Ureter (tissue), 1 donor: ENCODE measurements around the gene CFAP100. TPM values are rescaled to one million over a fixed set of nuclear protein-coding genes. Genes with fewer than 3 reads are reported as not detected.

ENCODE experiments used
- DNase-seq: peaks from one replicate; pipeline ENCODE4 v3.0.0-alpha.2; 2020; ENCODE audit warnings: low spot score
- total RNA-seq: library from RNA; stranded (reverse); gene quantifications from one replicate; pipeline ENCODE4 v1.2.4, GENCODE V29; 2023
- donor health status: DM: yes; HTN: yes; CAD: no.

CFAP100 gene
- total RNA-seq, 1 donor from 2014 or later: not detected

DNA sequence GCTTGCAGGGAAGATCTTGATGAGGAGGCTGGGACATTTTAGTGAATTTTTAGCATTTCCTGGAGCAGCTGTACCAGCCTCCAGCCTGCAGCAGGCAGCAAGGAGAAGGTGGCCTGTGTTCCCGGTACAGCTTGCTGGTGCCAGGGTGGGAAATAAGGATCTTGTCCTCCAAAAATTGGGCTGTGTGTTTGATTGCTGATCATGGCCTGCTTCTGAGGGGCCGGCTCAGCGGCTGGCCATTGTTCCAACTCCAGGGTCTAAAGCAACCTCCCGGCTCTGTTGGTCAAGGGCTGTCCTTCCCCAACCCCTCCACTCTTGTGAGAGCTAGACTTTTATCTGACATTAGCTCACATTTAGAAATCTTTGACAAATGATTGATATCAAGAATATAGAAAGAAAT, 5.0 kb downstream of the CFAP100 start:
- DNase-seq: no peak

DNA sequence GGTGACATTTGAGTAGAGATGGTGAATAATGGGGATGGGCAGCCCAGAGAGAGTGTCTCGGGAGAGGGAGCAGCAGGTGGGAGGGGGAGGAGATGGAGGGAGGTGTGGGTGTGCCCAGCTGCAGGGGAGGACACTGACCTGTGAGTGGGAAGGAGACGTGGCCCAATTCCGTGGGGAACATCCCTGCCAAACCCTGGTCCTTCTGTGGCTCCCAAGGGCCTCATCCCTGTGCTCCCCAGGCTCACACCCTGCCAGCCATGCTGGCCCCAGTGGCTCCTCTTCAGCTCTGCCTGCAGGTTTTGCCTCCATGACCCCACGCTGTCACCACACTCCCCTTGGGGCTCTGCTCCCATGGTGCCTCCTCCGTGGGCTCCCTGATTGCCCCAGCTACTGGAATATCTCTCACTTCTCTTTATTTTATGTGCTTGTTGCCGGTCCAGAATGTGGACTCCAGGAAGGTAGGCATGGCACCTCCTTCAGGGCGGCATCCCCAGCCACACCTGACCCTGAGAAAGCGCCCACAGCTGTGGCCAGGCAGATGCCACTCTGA, 7.0 kb downstream of the CFAP100 start:
- DNase-seq: no peak

DNA sequence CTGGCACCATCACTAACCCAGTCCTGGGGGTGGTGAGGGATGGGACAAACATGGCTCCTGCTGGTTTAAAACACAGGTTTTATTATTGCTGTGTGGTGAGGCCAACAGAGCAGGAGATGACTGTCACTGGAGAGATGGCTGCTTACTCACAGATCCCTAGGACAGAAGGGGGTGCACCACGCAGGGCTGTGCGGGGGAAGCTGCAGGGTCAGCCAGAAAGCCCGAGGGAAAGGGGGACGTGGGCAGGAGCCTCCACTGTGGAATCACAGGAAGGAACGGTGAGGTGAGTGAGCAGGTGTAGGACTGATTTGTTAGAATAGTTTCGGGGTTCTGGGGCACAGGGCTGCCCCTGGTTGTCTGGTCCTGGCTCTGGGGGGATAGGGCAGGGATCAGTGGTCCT, 7.5 kb downstream of the CFAP100 start:
- no peak for DNase-seq

DNA sequence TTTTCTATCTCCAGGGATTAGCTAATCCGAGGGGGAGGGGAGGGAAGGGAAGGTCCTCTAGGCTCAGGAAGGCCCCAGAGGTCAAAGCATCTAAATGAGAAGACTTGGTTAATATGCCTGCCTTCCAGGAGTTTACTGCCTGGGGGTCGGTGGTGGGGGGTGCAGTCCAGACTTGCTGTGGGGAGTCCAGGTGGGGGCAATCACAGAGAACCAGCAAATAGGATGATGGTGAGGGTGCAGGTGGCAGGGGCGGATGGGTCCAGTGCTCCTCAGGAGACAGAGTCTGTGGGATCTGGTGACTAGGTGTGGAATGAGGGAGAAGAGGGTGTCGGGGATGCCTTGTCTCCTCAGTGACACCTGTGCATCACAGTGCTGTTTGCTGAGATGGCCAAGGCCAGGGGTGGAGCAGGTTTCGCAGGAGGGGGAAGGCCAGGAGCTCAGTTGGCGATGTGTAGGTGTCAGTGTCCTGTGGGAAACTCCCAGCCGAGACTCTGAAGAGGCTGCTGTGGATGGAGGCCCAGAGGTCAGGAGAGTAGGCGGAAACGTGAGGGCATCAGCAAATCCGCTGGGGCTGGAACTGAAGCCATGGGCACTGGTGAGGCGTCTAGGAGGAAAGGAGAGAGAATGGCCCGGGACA, 8.1 kb downstream of the CFAP100 start:
- DNase-seq: no peak

DNA sequence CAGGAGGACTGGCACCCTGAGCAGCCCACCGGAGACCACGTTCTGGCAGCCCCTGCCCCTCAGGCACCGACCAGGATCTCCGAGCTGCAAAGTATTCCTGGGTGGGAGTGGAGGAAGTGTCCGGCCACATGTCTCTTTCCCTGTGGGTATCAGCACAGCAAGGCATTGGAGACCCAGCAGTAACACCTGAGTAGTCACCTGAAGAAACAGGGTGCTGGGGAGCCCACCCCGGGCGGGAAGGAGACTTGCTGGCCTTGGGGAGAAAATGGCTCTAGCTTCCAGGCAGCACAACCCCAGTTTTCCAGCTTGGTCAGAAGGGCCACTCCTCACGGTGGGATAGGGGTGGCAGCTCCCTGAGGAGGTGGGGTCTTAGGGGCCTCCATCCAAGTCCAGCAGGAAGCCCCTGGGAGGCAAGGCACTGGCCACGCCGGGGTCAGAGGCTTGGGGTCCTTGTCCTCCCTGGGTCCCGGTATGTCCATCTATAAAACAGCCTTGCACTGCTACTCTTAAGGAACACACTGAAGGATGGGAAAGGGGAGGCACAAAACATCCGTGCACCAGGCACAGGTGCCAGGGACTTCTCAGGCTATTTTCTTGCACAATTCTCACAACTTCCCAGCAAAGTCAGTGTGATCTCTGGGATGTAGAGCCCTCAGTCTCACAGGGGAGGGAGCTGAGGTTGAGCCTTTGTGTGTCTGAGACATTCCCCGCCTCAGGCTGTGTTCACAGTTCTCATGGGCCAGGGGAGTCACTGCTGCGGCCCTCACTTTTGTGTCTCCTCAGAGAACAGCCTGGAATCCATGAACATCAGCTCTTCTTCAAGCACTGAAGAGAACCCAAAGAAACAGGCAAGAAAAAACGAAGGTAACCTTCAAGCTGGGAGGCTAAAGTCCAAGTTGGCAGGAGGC, 11.9 kb downstream of the CFAP100 start:
- no peak for DNase-seq

DNA sequence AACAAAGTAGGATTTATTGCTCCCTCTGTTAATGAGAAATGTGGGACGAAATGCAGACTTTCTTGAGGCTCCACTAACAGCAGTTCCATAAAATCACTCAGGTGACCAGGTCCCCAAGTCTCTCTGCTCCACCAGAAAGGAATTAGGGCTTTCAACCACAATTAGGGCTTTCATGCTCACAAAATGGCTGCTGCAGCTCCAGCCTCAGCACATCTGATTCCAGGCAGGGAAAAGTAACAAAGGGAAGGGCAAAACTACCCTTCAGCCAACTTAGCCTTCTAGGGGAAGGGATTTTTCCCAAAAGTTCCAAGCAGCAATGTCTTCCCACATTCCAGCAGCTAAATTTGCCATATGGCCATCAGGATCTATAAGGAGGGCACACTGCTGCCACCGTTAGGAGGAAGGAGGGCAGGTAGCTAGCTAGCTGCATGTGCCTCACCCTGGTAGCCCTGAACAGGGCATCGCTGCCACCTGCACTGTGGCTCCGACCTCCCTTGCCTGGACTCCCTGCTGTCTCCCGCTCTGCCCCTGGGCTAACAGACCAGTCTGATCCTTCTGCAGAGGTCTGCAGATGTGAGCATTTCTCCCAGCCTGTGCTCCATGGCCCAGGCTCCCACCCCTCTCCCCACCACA, 12.8 kb downstream of the CFAP100 start:
- DNase-seq: no peak

DNA sequence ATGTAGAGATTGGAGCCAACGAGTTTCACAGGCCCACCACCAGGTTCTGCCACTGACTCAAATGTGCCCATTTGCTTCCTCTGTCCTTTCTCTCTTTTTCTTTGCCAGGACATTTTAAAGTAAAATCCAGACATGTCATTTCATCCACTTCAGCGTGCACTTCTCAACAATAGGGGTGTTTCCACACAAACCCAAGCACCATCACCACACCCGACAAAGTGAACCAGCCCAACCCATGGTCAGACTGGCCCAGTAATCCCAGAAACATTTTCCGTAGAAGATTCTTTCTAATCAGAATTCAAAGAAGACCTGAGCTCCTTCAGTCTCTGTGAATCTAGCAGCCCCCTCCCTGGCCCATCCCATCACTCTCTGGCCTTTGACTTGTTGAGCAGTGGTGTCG, 13.4 kb downstream of the CFAP100 start:
- no peak for DNase-seq

DNA sequence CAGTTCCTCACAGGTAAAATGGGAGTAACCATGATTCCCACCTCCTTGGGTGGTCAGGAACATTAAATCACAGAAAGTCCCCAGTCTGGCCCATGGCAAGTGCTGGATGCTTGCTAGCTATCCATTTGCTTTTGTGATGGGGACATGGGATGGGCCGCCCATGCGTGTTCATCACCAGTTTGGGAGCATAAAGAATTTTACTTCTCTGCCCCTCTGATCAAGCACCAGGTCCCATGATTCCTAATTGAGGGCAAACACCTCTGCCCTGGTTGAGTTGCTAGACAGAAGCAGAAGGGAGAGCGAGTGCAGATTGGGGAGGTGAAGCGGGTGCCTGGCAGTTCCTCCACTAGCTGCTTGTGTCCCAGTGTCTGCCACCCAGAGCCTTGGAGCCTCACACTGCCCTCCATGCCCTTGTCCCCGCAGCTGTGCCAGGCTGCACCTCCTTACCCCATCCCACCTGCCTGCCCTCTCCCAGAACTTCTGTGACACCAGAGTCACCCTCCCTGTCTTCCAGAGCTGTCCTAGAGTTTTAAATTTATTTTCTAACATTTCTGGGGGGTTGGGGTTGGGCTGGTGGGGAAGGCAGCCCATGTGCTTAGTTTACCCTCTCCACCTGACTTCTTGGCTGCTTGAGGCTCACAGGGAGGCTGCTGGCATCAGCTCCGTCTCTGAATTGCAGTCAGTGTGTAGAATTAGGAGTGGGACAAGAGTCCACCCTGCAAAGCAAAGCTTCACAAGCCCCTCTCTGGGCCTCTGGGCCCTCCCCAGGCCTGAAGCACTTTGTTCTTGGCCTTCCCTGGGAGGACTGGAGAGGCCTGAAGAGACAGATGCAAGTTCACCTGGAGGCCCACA, 18.4 kb downstream of the CFAP100 start:
- DNase-seq: peak; percentile 22

DNA sequence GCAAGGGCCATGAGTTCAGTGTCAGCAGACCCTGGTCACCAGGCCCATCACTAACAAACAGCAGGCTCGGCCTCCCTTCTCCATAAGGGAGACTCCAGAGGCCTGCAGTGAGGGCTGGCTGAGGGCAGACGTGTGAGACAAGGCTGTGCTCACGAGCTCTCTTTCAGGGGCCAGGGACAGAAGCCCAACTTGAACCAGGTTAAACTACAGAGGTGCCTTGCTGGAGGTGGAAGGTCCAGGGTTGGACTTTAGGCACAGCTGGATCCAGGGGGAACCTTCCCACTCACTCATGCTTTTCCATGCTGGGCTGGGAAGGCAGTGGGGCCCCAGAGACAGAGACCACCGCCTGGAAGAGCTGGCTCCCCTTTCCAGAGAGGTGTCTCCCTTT, 19.0 kb downstream of the CFAP100 start:
- DNase-seq: no peak

DNA sequence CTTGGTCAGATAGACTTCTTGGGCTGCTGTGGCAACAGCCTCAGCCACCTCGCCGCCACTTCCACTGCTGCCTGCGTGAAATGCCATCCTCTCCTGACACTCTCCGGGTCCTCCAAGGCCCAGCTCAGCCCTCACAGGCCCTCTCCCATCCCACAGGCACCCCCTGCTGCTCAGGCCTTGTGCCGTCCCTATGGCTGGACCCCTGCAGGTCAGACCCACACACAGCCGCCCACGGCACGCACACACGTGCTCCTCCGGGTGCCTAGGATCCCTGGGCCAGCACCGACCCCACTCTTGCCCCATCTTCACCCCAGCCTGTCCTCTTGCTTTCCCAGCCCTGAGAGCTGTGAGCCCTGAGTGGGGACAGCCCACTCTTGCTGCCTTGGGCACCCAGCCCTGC, 19.7 kb downstream of the CFAP100 start:
- DNase-seq: no peak

DNA sequence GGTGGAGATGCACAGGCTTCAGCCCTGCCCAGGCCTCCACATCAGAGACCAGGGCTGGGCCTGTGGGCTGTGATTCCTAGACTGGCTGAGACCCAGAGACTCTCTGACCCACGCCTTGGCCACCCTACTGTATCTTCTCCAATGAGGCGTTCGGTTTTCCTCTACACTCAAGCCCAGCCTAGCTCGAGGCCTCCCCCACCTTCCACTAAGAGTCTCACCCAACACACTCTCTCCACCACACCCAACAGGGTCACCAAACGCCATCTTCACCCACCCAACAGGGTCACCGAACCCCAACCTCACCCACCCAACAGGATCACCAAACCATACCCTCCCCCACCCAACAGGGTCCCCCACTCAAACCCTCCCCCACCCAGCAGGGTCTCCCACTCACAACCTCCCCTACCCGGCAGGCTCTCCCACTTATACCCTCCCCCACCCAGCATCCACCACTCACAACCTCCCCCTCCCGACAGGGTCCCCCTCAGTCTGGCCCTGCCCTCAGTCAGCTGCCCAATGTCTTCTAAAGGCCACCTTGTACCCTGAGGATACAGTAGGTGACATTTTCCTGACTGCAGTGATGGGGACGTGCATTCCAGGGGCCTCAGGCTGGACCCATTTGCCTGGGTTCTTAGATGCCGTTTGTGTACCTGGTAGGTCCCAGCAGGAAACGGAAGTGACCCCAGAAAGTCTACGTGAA, 20.4 kb downstream of the CFAP100 start:
- no peak for DNase-seq

DNA sequence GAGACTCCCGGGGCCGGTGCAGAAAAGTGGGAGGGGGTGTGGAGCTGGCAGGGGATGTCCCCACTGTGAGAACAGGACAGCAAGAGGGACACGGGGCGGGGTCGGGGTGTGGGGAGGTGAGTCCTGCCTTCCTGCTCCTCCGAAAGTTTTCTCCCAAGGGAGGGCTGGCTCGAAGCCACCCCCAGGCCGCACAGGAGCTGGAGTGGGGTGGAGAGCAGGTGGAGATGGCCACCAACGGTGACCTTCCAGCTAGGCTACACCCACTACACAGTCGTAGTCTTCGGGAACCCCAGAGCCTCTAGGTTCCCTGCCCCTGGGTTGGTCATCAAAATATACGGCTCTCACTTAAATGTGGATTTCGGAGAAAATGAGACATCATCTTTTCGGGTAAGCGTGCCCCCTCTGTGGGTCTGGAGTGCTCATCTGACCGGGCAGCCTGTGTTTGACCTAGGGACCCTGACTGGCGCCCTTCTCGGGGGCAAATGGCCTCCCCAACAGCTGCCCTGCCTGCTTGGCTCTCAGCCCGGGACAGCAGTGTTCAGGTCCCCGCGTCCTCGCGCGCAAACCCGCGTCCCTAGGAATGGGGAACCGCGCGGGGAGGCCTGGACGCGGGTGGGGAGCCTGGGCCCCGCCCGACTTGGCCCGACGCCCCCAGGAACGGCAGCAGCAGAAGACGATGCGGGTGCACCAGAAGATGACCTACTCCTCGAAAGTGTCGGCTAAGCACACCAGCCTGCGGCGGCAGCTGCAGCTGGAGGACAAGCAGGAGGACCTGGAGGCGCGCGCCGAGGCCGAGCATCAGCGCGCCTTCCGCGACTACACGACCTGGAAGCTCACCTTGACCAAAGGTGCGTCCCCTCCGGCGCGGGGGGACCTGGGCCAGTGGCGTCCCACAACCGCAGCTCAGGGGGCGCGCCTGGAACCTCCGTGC, 21.2 kb downstream of the CFAP100 start:
- DNase-seq: no peak

DNA sequence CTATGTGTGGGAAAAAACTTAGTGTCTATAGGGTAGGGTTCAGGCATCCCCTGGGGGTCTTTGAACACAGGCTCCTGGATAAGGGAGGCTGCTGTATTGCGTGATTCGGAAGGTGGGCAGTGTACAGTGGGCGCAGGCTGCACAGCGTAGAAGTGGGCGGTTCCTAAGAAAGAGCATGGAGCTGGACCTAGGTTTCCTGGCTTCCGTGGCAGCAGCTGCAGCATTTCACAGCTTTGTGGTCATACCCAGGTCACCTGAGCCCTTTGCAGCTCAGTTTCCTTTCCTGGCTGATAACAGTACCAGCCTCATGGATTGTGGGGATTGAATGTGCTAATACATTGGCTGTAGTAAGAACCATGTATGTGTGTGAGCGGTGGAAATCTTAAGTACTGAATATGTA, 22.2 kb downstream of the CFAP100 start:
- DNase-seq: no peak

DNA sequence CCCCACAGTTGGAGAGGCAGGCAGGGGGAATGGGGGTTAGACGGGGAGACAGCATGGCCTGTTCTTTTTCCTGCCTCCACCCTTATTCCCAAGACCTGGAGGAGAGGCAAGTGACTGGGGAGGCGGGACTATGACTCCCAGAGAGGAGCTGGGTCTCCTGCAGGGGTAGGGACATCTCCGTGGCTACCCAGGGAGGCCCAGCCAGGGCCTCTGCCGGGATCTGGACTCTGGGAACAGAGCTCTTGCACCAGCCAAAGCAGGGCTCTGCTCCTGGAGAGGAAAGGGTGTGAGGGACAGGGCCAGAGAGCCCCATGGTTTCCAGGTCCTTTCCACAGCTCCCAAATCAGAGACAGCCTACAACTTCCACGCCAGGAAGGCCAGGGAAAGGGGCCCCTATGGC, 22.8 kb downstream of the CFAP100 start:
- DNase-seq: no peak

DNA sequence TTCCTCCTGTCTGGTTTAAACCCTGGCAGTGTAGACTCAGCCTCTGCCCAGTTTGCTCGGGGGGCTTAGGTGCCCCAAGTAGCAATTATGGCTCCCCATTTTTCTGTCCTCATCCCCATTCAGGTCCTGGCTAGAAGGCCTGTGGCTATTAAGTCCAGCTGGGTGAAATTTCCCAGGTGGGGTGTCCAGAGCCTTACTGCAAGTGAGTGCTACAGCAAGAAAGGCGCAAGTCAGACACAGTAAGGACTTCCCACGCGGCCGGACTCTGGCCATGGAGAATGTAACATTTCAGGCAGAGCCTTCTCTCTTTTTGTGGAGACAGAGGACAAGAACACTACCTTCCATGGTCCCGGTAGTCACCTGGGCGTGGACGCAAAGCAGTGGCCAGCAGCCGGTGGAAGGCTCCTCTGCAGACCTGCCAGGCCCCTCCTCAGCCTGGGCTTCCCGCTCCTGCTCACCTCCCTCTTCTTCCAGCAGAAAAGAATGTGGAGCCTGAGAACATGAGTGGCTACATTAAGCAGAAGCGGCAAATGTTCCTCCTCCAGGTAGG, 23.3 kb downstream of the CFAP100 start:
- no peak for DNase-seq

DNA sequence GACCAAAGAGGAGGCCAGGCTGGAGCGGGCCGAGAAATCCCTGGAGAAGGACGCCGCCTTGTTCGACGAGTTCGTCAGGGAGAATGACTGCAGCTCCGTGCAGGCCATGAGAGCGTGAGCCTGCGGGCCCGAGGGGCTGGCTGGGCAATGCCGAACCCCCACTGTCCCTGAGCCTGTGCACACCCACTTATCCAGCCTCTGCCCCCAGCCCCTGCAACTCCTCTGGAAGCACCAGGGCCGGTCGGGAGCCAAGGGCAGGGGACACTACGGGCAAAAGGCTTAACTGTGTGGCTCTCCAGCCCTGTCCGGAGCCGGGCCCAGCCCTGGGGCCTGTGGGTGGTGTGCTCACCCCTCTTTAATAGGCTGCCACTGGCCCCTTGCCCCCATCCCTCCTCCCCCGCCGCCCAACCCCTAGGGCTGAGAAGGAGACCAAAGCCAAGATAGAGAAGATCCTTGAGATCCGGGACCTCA, 24.0 kb downstream of the CFAP100 start:
- peak; percentile 13 for DNase-seq

DNA sequence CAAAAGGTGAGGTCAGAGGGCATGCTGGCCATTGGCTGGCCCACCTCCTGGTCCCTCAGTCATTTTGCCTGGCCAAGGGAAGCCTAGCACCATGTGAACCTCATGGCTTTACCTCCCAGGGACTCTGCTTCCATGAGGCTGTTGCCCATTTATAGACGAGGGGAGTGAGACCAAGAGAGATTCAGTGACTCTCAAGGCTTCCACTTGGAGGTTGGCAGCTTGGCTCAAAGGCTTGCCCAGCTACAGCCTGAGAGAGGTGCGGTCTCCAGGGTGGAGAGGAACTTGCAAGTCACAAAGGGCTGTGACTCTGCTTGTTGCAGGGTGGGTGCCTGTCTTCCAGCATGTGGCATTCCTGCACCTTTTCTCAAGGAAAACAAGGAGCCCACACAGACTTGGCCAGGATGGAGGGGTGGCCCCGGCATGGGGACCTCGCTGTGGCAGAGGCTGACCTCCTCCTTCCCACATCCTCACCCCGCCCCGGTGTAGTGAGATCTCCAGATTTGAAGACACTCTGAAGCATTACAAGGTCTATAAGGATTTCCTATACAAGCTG, 24.5 kb downstream of the CFAP100 start:
- DNase-seq: no peak

DNA sequence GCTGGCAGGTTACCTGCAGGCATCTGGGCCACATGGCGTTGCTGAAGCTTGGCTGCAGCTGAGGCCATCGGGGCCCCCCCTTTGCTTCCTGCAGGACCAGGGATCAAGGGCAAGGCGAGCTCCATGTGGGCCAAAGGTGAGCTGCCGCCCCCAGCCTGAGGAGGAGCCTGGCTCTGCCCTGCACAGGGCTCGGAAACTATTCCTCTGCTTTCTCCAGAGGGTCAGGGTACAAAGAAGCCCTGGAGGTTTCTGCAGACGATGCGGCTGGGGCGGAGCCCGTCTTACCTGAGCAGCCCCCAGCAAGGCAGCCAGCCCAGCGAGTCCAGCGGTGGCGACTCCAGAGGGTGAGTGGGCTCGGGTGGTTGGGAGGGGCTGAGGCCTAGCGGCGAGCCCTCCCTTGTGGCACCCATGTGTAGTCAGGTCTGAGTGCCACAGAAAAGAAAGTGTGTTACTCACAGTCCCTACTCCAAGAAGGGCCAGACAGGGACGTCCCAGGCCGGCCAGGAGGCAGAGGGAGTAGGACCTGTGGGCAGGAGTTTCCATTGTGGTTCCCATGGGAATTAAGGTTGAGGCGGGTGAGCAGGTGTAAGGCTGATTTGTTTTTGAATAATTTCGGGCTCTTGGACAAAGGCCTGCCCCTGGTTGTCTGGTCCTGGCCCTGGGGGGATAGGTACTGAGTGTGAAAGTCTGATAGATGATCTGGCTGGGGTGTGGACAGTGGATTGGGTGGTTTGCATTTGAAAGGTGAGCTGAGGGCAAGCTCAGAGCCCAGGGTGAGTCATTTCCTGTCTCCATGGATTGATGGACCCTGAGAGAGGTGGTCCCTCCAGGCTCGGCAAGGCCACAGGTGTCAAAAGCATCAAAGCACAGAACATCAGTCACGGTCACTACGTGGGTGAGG, 25.4 kb downstream of the CFAP100 start:
- DNase-seq: no peak
